NCI-H748 treated with DMSO at 0.1 percent for 48 hours (cell line): ENCODE results near the gene SIAH2.

Experiments used
- DNase-seq: peaks from one replicate; lab custom pipeline; 2025; lab: John Stamatoyannopoulos, UW

Gene SIAH2

DNA sequence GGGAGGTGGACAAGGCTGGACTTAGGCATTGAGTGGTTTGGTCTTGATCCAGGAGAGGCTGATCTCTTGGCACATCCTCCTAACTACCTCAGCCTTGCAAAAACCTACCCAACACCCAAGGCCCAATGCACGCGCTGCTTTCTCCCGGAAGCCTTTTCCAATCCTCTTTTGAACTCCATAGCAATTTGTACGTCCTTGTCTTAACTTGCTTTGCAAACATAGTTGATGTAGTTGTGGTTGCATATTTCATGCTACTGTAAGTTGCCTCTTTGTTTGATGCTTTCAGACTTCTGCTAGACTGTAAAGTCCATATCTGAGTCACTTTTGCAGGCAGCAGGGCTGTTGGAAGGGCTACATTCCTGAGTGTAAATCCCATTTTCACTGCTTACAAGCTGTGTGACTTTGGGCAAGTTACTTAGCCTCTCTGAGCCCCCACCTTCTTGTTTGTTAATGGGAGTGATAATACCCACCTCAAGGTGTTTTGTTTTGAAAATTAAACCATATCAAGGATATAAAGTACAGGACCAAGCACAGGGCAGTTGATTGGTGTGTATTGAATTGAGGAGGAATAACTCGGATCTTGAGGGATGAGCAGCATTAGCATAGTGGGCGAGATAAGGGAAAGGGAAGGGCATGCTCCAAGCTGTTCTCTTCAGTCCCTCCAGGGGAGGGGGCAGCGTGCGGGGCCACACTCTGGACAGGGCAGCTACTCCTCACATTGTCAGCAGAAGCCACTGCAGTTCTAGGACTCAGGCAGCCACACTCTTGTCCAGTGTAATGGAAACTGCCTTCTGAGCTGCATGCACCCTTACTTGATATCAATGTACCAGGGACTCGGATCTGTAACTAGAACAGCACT, 28.8 kb downstream of the SIAH2 start:
- DNase-seq = no peak

DNA sequence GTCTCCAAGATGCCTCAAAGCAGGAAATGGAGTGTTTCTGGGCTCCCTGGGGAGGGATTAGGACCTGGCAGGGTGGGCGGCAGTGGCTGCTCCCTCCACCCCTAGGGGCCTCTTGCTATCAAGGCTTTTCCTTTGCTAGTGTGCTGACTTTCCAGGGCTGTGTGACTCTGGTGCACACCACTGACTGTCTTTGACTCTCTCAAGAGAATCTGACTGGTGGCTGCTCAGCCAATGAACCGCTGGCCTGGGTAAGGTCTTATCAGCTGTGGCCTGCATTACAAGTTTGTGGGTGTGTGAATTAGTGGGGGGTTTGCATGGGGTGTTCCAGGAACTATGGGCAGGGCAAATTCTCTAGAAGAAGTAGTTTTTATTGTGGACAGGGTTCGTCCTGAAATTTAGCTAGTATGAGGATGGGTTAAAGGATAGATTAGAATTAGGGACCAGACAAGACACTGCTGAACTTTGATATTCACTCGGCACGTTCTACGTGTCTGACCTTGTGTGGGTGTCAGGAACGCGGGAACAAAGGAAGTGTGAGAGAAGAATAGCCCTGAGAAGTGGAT, 29.5 kb downstream of the SIAH2 start:
- DNase-seq = no peak

DNA sequence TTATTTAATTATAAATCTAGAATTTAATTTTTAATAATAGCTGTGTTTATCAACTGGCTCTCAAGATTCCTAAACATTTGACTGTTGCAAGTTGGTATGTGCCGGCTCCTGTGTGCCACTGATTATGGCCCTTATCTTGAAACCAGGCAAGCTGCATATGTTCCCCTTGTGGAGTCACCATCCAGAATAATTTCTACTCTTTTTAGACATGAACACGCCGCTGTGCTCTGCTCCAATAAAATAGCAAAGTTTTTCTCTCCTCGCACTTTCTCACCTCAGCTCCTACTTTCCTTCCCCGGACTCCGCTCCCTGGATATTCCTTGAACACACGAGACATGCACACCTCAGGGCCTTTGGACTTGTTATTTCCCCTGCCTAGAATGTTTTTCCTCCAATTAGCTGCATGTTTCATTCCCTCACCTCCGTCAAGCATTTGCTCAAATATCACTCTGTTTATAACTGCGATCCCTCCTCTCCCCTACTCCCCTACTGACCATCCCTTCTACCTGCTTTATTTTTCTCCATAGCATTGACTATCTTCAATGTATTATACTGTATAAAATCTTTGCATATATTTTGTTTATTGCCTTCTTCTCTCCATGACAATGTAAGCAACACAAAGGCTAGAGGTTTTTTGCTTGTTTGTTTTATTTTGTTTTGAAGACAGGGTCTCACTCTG, 33.1 kb downstream of the SIAH2 start:
- DNase-seq = no peak

DNA sequence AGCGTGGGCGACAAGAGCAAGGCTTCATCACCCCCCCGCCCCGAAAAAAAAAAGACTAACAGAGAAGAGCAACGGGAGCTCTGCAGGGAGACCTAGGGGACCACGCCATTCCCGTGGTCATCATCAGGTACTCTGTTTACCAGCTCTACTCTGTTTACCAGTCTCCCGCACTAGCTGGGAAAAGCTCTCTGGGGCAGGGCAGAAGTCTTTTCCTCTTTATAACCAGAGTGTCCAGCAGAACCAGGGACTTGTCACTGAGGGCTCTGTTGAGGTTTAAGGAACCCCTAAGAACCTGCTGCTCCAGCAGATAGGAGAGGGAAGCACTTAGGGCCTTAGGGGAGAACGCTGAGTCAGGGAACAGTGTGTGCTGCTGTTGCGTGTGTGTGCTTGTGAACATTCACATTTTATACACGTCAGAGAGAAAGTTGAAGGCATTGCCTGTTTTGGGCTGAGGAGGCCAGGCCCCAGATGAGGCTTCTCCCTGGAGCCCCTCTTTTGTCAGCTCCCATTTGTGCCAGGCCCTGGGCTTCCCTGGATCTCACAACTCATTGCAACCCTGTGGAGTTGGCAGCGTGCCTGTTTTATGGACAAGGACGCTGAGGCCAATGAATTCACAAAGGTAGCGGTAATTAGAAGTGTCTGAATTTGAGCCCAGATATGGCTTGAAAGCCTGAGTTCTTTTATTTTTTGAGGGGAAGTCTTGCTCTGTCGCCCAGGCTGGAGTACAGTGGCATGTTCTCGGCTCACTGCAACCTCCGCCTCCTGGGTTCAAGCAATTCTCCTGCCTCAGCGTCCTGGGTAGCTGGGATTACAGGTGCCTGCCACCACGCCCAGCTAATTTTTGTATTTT, 35.1 kb downstream of the SIAH2 start:
- DNase-seq = no peak

- DNase-seq = no peak
These were observed 37.4 kb downstream of the SIAH2 start for GRCh38 chr3:150725548-150725947.

GRCh38 chr3:150723946-150724345, 39.0 kb downstream of the SIAH2 start:
- no peak for DNase-seq

DNA sequence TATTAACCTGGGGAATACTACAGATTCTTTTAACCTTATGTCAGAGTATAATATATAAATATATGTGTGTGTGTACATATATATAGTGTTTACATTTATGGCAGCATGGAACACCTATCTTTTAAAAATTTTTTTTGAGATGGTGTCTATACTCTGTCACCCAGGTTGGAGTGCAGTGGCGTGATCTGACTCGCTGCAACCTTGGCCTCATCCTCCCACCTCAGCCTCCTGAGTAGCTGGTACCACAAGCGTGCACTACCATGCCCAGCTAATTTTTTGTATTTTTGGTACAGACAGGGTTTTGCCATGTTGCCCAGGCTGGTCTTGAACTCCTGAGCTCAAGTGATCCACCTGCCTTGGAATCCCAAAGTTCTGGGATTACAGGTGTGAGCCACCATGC, 40.7 kb downstream of the SIAH2 start:
- DNase-seq = no peak

GRCh38 chr3:150721285-150722130, 41.5 kb downstream of the SIAH2 start:
- DNase-seq = peak; percentile 36

- DNase-seq = no peak
These were observed 42.5 kb downstream of the SIAH2 start for GRCh38 chr3:150720444-150720843.

- DNase-seq = no peak
These were observed 52.9 kb downstream of the SIAH2 start for GRCh38 chr3:150710097-150710496.

DNA sequence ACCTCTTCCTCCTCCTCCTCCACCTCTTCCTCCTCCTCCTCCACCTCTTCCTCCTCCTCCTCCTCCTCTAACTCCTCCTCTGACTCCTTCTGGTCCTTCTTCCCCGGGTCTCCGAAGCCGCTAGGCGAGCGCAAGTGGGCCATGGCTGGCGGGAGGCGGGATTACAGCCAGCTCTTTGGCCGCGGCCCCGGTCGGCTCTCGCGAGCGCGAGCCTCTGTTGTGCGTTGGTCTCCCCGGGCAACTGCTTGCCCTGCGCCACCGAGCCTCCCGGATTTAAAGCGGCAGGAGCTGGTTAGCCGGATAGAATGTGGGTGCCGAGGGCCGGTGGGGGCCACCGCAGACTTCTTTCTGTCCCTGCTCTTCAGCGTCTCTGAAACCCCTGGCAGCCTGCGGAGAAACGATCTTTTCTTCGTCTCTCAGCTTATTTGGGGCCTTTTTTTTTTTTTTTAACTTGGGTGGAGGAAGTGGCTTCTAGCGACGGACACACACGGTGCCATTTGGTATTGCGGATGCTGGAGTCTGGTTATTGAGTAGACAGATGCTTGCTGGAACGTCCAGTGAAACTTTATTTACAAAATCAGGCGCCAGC, 59.1 kb downstream of the SIAH2 start, which contains the start of gene ERICH6:
Gene ERICH6, minus strand, starts transcription at position 165 of the 589 bp plus-strand sequence. Its CDS starts 22 bp downstream, at position 143.
- peak; percentile 53 for DNase-seq

GRCh38 chr3:150703299-150703755, 59.6 kb downstream of the SIAH2 start:
- DNase-seq = peak; percentile 6

DNA sequence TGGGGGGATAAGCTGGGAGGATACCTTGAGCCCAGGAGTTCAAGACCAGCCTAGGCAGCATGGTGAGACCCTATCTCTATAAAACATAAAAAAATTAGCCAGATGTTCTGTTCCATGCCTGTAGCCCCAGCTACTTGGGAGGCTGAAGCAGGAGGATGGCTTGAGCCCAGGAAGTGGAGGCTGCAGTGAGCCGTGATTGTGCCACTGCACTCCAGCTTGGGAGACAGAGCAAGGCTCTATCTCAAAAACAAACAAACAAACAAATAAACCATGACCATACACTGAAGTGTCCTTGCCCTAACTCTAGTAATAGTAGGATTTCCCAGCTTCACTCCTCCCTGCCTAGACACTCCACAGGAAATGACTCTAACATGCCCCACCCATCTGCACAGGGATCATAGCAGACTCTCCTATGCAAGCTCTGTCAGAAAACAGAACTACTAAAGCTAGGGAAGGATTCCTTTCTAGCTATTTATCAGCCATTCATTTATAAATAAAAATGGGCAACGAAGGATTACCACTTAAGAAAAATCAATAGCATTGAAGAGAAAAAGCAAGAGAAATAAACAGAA, 63.8 kb downstream of the SIAH2 start:
- no peak for DNase-seq

GRCh38 chr3:150697646-150698045, 65.3 kb downstream of the SIAH2 start:
- no peak for DNase-seq

DNA sequence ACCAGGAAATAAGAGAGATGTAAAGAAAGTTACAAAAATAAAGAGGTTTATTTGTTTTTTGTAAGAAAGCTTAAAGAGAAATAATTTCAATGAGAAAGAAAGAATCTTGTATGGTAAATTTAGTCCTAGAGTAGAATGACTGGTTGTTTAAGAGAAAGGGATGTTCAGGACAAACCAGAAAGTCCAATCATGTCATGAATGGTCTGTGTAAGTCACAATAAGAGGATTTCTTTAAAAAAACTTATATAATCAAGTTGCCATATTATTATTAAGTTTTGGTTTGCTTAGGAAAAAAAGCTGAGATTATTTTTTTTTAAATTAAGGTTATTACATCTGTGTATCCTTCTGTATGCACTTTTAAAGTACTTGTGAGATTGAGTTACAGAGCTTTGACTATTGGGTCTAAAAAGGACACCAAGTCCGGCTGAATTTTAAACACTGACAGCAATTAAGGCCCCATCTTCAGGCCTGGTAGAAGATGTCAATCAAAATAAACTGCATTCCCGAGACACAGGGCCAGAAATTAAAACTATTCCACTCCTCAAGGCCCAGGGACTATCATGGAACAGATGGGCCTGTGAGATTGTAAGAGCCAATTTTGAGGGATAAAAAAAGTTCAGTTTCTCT, 71.4 kb downstream of the SIAH2 start:
- no peak for DNase-seq
